Skeletal muscle tissue (tissue), 4 donors: ENCODE data around the gene RAP1GAP2. TPM values are rescaled to one million over a fixed set of nuclear protein-coding genes. Genes with fewer than 3 reads are reported as not detected.

ENCODE experiments used
- H3K27ac ChIP-seq: one replicate; pipeline ENCODE4 v1.7.0; 2013; ENCODE audit warnings: mild to moderate bottlenecking, low read depth, low read length, inconsistent platforms
- H3K27me3 ChIP-seq, 3 donors: one replicate each; pipeline ENCODE4 v1.7.0; 2013; ENCODE audit warnings: low read length in 3 of 3; ENCODE audit not compliant: control insufficient read depth in 3 of 3, insufficient read depth in 3 of 3
- H3K36me3 ChIP-seq, 3 donors: one replicate each; pipeline ENCODE4 v1.7.0; 2013; ENCODE audit warnings: low read length in 3 of 3; ENCODE audit not compliant: control insufficient read depth in 3 of 3, insufficient read depth in 3 of 3
- H3K4me1 ChIP-seq, 3 donors: one replicate each; pipeline ENCODE4 v1.7.0; 2013; ENCODE audit warnings: low read length in 3 of 3, mild to moderate bottlenecking in 3 of 3; ENCODE audit not compliant: control insufficient read depth in 3 of 3, insufficient read depth in 3 of 3
- H3K4me3 ChIP-seq, 3 donors: one replicate each; pipeline ENCODE4 v1.7.0; 2013; ENCODE audit warnings: low read length in 3 of 3
- H3K9ac ChIP-seq, 3 donors: one replicate each; pipeline ENCODE4 v1.7.0; 2013; ENCODE audit warnings: low read length in 3 of 3, mild to moderate bottlenecking in 3 of 3, moderate library complexity in 2 of 3, low read depth in 1 of 3
- H3K9me3 ChIP-seq, 3 donors: one replicate each; pipeline ENCODE4 v1.7.0; 2013; ENCODE audit warnings: low read length in 3 of 3; ENCODE audit not compliant: control insufficient read depth in 3 of 3
- total RNA-seq: library from RNA; depleted of rRNA; stranded (reverse); fragments of >200 nt; gene quantifications from one replicate; pipeline ENCODE4 v1.2.3, GENCODE V29; 2014
- donor health status: Osteomylitis.

Gene RAP1GAP2
- 2.1 TPM for total RNA-seq

- peak within 1 kb of the TSS; percentile 22 to 32 (median 23) for H3K4me3 ChIP-seq
- H3K36me3 ChIP-seq: no peaks in the 10 kb centered on the region
- peaks cover 35 to 51% (median 50%) of the 10 kb centered on the region in 3 donors for H3K27me3 ChIP-seq
- H3K4me1 ChIP-seq: peaks cover 0 to 5% (median 0%) of the 10 kb centered on the region in 3 donors
- no peak within 1 kb of the TSS for H3K9ac ChIP-seq
- H3K27ac ChIP-seq: no peak within 1 kb of the TSS
- no peaks in the 10 kb centered on the region for H3K9me3 ChIP-seq
Measured at GRCh38 chr17:2796164-2797125, at the start of gene RAP1GAP2. Gene RAP1GAP2, plus strand, starts transcription at chr17:2796438. Its CDS starts 90 bp downstream, at chr17:2796528.

- peaks cover 22 to 40% (median 33%) of the 10 kb centered on the region in 3 donors for H3K27me3 ChIP-seq
- no peaks in the 10 kb centered on the region for H3K9me3 ChIP-seq
- no peaks in the 10 kb centered on the region for H3K36me3 ChIP-seq
- H3K9ac ChIP-seq: no peak within 1 kb of the TSS
- H3K27ac ChIP-seq: no peak within 1 kb of the TSS
- H3K4me3 ChIP-seq: no peak within 1 kb of the TSS
- no peaks in the 10 kb centered on the region for H3K4me1 ChIP-seq
Measured at GRCh38 chr17:2749058-2749783, 47.0 kb upstream of the RAP1GAP2 start, which contains the start of gene CCDC92B. Gene CCDC92B, minus strand, starts transcription at chr17:2749652. Its CDS starts 14,507 bp downstream, at chr17:2735145.

- Histone ChIP-seq H3K4me1 (no peaks in the 10 kb centered on the region), H3K36me3 (no peaks in the 10 kb centered on the region), H3K9ac (no peak overlapping the region), H3K27ac (no peak overlapping the region), H3K27me3 (peaks cover 19 to 42% (median 33%) of the 10 kb centered on the region in 3 donors), H3K9me3 (no peaks in the 10 kb centered on the region), H3K4me3 (no peak overlapping the region)
Measured at GRCh38 chr17:2749784-2750181, 46.5 kb upstream of the RAP1GAP2 start.

GRCh38 chr17:2750721-2751120 lies 45.5 kb upstream of the RAP1GAP2 start:
- H3K27ac ChIP-seq: no peak overlapping the region
- H3K27me3 ChIP-seq: peaks cover 19 to 39% (median 25%) of the 10 kb centered on the region in 3 donors
- no peak overlapping the region for H3K4me3 ChIP-seq

GRCh38 chr17:2751491-2751890 lies 44.7 kb upstream of the RAP1GAP2 start:
- Histone ChIP-seq H3K9me3 (no peaks in the 10 kb centered on the region), H3K27me3 (peaks cover 26 to 45% (median 31%) of the 10 kb centered on the region in 3 donors), H3K27ac (no peak overlapping the region), H3K36me3 (no peaks in the 10 kb centered on the region), H3K4me1 (peaks cover 0 to 4% (median 2%) of the 10 kb centered on the region in 3 donors), H3K9ac (no peak overlapping the region), H3K4me3 (no peak overlapping the region)

More at GRCh38 chr17:2750721-2751120, 45.5 kb upstream of the RAP1GAP2 start:
- Histone ChIP-seq H3K9me3 (no peaks in the 10 kb centered on the region), H3K9ac (no peak overlapping the region), H3K36me3 (no peaks in the 10 kb centered on the region), H3K4me1 (no peaks in the 10 kb centered on the region)

GRCh38 chr17:2755891-2756724 lies 40.1 kb upstream of the RAP1GAP2 start:
- Histone ChIP-seq H3K9me3 (no peaks in the 10 kb centered on the region), H3K36me3 (no peaks in the 10 kb centered on the region), H3K9ac (no peak overlapping the region), H3K4me1 (peaks cover 0 to 4% (median 2%) of the 10 kb centered on the region in 3 donors), H3K27ac (no peak overlapping the region), H3K27me3 (peaks cover 20 to 35% (median 27%) of the 10 kb centered on the region in 3 donors), H3K4me3 (no peak overlapping the region)

GRCh38 chr17:2758870-2759269 lies 37.4 kb upstream of the RAP1GAP2 start:
- H3K27ac ChIP-seq: no peak overlapping the region
- H3K9me3 ChIP-seq: no peaks in the 10 kb centered on the region
- no peak overlapping the region for H3K9ac ChIP-seq
- no peak overlapping the region for H3K4me3 ChIP-seq
- no peaks in the 10 kb centered on the region for H3K36me3 ChIP-seq
- H3K27me3 ChIP-seq: peaks cover 26 to 32% (median 29%) of the 10 kb centered on the region in 3 donors
- H3K4me1 ChIP-seq: peaks cover 0 to 4% (median 2%) of the 10 kb centered on the region in 3 donors

GRCh38 chr17:2770129-2770528 lies 26.1 kb upstream of the RAP1GAP2 start:
- H3K4me3 ChIP-seq: no peak overlapping the region
- no peak overlapping the region for H3K27ac ChIP-seq
- no peaks in the 10 kb centered on the region for H3K36me3 ChIP-seq
- no peaks in the 10 kb centered on the region for H3K4me1 ChIP-seq
- H3K27me3 ChIP-seq: peaks cover 12 to 28% (median 20%) of the 10 kb centered on the region in 3 donors
- no peaks in the 10 kb centered on the region for H3K9me3 ChIP-seq
- no peak overlapping the region for H3K9ac ChIP-seq

- H3K27ac ChIP-seq: no peak overlapping the region
- H3K9ac ChIP-seq: no peak overlapping the region
- peaks cover 34 to 55% (median 46%) of the 10 kb centered on the region in 3 donors for H3K27me3 ChIP-seq
- H3K4me1 ChIP-seq: peaks cover 0 to 5% (median 3%) of the 10 kb centered on the region in 3 donors
- H3K9me3 ChIP-seq: no peaks in the 10 kb centered on the region
- no peak overlapping the region for H3K4me3 ChIP-seq
- no peaks in the 10 kb centered on the region for H3K36me3 ChIP-seq
Measured at GRCh38 chr17:2775206-2775605, 21.0 kb upstream of the RAP1GAP2 start.
